ENCODE results near the gene TNRC6B.
"Not testable (repeated sequence)": the region's sequence is repeated elsewhere in the genome, so short reads cannot be mapped to it uniquely, and the experiment has no call there.

The TNRC6B gene

DNA sequence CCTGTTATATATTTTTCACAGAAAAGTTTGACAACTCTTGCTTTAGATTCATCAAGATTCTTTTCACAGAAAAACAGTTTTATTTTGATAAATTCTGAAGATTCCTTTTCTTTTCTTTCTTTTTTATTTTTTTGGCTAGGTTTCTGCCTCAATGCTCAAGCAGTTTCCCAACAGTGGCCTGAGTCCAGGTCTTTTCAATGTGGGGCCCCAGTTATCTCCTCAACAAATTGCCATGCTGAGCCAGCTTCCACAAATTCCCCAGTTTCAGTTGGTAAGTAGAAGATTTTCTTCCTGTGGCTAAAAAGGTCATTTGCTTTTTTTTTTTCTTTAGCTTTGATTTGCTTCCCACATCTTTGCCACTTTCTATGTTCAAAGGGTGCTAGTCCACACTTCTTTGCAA, 122.6 kb downstream of the TNRC6B start:
- no peak for DNase-seq

DNA sequence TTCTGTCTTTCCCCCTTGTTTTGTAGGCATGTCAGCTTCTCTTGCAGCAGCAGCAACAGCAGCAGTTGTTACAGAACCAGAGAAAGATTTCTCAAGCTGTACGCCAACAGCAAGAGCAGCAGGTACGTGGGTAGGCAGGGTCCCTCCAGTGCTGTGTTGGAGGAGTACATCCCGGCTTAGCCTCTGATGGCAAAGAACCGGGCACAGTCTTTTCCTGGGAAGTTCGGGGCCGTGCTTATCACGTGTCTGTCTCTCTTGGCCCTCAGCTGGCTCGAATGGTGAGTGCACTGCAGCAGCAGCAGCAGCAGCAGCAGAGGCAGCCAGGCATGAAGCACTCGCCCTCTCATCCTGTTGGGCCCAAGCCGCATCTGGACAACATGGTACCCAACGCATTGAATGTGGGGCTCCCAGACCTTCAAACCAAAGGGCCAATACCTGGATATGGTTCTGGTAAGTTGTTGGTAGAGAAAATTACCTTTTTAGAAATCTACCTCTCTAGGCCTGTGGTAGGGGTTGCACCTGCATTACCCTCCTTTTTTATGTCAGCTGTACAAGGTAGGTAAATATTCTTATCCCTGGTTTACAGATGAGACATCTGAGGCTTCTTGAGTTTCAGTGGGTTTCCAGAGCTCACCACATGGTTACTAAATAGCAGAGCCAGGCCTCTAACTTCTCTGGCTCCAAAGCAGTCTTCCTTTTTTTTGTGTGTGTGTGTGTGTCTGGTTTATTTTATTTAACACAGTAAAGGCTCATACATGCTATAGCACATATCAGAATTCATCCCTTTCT, 123.4 kb downstream of the TNRC6B start:
- DNase-seq: no peak

DNA sequence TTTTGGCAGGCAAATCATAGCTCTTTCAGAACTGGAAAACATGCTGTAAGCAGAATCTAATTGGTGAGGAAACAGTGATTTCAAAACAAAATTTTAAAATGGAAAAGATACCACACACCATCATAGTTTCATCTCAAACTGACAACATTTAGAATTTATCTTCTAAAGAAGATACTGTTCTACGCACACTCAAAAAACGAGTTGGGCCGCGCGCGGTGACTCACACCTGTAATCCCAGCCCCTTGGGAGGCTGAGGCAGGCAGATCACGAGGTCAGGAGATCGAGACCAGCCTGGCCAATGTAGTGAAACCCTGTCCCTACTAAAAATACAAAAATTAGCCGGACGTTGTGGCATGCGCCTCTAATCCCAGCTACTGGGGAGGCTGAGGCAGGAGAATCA, 124.4 kb downstream of the TNRC6B start:
- DNase-seq: no peak

DNA sequence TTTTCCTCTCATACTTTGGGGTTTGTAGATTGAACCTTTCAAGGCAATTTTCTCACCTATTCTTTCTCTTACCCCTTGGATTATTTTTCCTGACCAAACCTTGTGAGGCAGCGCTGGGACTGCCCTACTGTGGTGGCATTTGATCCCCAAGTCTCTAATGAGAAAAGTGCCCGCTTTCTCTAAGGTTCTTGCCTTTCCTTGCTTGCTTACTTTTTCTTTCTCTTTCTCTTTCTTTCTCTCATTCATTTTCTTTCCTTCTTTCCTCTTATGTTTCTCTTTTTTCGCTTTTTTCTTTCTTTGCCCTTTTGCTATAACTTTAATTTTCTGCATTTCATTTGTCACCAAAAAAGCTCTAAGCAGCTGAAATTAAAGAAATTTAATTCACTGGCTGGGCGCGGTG, 127.9 kb downstream of the TNRC6B start:
- no peak for DNase-seq

DNA sequence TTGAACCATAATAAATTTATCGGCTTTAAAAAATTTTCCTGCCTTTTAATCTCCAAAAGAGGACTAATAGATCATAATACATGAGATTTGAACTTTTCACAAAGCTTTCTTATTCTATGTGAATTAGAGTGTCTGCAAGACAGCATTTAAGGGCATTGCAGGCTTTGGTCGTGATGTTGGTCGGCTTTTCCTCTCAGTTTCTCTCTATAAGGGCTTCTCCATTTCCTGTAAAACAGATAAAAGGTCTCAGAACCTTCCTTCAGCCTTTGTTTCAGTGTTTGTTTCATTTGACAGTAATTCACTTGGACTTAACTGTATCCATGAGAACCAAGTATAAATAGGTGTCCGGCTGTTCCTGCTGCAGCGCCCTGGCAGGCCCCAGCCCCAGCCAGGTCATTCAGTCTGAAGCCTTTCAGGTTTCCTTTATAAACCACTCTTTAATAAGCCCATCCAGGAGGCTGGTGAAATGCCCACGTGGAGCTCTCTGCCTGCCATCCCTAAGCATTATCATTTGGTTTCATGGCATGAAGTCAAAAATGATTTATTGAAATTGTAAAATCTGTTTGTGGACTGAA, 131.4 kb downstream of the TNRC6B start:
- DNase-seq: peak in 1 of 2 donors; percentile 24

DNA sequence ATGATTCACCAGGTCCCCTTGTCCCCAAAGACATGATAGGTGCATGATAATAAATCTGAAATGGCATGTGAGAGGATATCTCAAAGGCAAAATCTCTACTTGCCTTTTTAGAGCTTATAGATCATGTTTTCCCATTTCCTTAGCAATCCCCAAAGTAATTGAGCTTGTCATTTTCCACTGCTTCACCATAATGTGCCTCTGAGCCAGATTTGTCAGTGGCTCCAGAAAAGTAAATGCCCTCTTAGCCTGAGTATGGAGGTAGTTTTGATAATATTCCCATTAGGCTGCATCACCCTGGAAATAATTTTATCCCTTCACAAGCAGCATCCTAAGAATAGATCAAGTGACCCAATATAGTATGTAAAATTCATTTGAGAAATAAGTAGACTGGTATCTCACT, 131.9 kb downstream of the TNRC6B start:
- DNase-seq: no peak

DNA sequence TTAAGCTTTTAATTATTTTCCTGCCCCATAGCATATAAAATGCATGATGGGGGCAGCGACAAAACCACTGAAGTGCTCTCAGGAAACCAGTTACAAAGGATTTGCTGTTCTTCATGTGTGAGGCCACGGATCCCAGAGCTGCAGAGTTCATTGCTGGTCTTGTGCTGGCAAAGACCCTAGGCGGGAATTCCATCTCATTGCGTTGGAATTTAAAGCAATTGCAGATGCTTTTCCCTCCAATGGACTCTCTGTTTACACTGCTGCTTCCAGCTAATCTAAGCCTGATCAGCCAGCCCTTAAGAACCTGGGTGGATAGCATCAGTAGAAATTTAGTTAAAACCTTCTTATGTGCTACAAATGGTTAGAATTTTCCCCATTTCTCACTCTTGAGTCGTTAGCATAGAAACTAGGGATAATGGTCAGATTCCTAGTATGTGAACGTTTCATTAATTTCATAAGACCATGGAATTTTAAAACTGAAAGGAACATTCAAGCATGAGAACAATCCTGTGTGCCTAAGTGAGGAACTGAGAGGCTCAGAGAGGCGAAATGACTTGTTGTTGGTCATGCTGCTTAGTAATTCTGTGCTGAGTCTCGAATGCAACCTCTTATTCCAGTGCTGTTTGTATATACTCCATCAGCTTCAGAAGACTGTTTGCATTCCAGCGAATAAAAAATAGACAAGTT, 132.5 kb downstream of the TNRC6B start:
- no peak for DNase-seq

DNA sequence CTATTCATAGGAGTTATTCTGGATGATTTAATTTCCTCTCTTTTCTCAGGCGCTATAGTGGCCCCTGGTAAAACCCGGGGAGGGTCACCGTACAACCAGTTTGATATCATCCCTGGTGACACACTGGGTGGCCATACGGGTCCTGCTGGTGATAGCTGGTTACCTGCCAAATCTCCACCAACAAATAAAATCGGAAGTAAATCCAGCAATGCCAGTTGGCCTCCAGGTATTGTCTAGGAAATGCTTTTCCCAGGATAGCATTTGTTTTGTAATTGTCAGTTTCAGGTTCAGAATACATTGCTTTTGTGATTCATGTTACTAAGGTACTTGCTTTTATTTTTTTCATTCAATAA, 133.0 kb downstream of the TNRC6B start:
- no peak for DNase-seq

DNA sequence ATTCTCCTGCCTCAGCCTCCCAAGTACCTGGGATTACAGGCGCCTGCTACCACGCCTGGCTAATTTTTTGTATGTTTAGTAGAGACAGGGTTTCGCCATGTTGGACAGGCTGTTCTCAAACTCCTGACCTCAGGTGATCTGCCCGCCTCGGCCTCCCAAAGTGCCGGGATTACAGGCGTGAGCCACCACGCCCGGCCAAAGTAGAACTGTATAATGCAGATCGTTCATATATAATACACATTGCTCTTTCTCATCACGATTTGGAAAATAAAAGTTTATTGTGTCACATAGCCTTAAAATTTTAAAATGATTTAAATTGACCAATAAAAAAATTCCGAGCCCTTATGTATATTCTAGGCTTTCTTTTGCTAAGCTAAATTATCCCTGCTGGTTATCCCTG, 133.9 kb downstream of the TNRC6B start:
- not testable (repeated sequence) for DNase-seq

DNA sequence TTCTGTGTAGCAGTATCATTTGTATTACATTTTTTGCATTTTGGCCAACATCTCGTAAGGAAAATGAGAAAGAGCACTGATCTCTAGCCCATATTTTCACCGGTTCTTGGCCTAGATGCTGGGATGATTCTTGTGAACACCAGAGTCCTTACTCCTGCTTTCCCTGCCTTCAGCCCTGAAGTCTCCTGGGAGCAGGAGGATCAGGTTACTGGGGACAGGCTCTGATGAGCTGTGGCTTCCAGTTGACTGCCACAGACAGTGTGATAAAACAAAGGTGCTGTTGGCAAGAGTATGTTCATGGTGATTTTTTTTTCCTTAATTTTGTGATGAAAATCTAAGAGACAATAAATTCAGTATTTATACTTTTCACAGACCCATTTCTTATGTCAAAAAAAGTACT, 134.3 kb downstream of the TNRC6B start:
- no peak for DNase-seq

DNA sequence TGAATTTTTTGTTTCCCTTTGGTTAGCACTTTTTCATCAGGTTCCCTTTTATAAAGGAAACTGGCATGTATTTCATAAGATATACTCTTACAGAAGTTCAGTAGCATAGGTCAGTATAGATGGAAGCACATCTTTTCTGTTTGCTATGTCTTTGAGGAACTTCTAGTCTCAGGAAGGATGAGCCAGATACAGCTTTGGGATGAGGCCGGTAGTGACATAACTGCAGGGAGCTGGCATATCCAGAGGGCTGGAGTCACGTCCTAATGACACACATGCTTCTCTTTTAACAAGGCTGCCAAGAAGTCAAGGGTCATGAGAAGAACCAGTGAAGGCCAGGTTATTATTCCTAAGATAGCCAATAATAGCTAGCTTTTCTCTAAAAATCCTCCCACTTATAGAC, 135.3 kb downstream of the TNRC6B start:
- no peak for DNase-seq

DNA sequence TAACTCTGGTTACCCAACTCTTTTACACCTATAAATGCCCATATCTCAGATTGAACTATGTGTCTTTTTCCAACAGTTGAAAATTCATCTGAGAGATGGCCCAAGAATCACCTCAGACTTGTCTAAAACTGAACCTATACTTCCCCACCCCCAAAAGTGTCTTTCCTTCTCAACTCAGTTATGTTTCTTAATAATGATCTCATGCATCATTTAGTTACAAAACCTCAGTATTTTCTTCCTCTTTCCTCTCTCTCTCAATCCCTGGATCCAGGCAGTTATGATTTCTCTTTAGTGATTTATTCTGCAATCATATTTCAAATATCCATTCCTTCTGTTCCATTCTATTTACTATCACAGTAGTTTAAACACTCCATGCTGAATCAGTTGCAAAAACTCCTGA, 136.3 kb downstream of the TNRC6B start:
- no peak for DNase-seq

DNA sequence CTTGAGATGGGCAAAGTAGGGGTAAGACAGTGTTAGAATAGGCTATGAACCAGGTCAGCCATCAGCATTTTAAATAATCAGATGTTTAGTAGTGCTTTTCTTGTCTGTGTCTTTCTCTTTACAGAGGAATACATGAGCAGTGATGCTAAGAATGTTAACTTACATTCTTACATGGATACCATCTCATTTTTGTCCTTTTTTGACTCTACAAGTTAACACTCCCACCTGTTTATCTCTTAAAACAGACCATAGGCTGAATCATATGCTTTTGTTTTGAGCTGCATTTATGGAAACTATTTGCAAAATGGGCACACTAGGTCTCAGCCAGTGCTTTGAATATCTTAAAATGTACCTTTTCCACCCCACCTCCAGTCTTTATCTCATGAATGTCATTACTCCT, 143.0 kb downstream of the TNRC6B start:
- no peak for DNase-seq

DNA sequence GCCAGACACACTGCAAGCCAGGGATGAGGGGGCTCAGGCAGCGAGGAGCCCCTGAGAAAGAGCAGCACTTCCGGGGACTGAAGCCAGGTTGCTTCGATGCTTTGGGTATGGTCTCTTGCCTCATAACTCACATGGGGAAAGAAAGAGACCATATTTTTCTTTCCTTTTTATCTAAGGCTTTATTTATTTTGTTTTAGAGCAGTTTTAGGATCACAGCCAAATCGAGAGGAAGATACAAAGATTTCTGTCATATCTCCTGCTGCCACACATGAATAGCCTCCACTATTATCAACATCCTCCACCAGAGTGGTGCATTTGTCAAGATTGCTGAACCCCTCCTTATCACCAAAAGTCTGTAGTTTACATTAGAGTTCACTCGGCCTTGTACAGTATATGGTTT, 144.3 kb downstream of the TNRC6B start:
- DNase-seq: no peak

DNA sequence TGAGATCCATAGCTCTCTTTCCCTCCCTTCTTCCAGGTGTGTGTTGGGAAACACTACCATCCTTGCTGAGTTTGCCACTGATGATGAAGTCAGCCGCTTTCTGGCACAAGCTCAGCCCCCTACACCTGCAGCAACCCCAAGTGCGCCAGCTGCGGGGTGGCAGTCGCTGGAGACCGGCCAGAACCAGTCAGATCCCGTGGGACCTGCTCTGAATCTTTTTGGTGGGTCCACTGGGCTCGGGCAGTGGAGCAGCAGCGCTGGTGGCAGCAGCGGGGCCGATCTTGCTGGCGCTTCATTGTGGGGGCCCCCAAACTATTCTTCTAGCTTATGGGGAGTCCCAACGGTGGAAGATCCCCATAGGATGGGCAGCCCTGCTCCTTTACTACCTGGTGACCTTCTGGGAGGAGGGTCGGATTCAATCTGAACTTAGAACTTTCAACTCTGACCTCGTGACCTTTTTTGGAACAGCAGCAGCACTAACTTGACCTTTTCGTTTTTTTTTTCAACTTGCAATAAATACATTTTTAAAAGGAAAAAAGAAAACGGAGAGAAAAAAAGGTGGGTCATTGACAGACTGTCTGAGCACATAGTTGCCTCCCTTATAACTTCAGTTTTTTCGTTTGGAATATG, 145.2 kb downstream of the TNRC6B start:
- no peak for DNase-seq

DNA sequence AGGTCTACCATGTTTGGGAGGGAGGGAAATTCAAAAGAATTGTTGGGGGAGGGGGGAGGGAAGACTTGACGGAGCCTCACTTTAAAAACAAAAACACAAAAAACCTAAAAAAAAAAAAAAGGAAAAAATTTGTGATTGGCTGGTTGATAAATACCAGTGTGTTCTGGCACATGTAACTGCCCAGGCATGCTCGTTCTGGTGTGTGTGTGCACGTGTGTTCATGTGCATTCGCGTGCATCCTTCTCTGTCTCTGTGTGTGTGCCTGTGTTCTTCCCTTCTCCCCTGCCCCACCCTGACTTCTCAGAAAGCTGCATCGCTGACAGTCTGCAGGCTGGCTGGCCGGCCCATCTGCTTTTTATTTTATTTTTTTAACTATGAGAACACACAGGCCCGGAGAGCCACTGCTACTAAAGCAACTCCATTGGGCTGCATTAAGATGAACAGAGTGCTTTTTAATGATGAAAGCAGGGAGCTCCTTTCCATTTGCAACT, 146.0 kb downstream of the TNRC6B start:
- peak; percentile 39 to 68 for DNase-seq

DNA sequence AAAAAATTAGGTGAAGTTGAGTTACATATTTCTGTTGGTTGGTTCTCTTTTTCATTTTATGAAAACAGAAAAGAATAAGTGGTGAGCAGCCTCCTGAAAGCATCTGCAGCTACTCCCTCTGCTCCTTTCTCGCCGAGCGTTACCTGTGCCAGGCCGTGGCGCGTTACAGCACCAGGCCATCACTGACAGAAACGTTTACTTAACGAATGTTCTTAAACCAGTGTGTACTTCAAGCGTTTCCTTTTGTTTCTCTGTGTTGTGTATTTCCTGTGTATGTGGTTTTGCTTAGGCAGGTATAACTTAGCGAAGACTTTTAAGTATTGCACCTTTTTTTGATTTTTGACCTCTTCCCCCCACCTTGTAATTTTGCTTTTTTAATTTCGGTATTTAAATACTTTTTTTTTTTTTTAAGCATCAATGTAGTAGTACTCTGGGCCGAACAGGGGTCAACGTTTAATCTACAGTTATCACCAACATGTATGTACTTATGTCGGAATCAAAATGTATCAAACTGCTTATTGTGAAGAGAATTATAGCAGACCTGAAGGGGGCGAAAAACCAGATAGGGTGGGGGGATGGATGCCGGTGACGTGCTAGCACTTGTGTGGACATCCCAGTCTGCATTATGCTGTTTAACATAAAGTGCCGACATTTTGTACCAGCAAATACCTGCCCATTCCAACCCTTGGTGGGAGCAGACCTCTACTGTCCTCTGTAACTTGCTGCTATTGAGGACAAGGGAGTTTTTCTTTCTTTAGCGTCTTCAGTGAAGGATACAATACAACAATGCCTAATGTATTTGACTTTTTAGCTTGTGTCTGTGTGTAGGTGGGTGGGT, 147.0 kb downstream of the TNRC6B start:
- peak; percentile 43 to 75 for DNase-seq

DNA sequence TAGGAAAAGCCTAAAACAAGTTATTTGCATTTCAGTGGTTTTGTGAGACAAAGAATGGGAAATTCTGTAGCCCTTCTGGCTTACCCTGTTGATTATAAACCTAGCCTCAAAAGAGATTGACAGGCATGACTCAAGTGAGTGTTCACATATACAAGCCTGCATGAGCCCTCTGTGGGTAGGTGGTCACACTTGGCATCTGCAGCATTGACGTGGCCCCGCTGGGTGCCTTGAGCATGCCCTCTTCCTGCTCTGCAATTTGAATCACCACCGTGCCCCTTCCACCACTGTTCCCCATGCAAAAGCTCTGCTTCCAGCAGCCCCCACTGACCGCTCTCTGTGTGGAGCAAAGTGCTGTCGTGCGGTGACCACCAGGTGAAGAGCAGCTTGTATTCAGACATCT, 147.6 kb downstream of the TNRC6B start:
- peak; percentile 20 to 42 for DNase-seq

DNA sequence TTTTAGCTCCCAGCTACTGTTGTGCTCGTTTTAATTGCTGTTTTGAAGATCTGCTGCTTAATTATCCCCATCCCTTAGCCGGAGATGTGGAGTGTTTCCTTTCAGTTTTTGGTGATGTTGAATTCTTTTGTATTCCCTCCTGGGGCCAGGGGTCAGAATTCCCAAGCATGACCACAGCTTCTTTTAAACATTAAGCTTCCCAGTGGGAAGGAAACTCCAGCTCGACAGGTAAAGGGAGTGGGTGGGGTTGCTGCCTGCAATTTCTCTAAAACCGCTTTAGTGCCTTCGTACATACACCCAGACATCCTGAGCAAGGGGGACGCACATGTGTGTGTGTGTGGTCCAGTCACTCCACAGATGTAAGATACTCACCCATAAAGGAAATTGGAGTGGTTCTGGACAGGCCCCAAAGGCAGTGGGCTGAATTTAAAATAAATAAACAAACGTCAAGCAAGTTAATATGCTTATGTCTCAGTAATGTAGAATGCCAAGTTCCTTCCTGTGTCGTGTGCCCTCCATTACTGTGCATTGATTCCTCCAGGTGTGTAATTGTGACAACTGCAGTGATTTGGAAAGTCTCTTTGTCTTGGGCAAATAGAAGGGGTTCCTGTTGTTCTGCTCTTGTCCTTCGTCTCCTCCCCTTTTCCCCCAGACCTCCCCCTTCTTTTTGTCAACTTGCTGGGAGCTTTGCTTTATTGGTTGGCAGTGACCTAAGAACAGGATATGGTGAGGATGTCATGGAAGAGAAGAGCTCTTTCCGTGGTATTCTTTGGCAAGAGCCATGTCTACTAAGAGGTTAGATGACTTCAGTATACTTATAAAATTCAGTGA, 149.4 kb downstream of the TNRC6B start:
- DNase-seq: peak in 1 of 2 donors; percentile 48

DNA sequence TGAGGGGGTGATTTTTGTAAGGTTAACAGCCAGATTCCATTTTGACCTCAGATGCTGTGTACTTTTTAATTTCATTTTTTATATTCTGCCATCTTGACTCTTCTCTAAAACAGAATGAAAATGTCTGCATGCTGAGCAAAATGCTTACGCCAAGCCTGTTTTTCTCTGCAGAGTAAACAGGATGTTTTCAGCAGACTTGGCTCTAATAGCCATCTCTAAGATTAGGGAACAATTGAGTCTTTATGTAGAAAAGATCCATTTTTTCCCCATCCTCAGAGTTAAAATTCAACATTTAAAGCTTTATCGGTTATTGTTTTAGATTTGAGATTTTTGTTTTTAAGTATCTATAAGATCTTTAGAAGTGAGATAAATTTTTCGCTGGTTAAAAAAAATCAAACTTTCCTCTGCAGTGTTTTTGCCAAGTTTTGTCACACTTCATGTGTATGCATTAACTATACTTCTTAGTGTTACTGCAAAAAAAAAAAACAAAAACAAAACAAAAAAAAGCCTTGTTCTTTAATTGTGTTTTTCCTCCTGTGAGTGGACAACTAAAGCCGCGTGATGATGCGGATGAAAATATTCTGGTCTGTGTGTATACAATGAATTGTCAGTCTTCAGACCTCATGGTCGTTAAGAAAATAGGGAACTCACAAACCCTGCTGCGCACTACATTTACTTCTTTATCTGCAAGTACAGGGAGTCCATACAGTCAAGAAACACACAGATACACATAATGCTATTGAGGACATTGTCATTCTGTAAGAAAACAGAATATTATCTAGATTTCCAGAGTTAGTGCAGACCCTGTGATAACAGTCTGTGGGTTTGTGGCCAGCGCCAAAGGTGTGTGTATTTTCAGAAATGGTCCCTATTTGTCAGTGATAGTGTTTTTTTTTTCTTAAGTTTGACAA, 151.1 kb downstream of the TNRC6B start:
- DNase-seq: no peak

DNA sequence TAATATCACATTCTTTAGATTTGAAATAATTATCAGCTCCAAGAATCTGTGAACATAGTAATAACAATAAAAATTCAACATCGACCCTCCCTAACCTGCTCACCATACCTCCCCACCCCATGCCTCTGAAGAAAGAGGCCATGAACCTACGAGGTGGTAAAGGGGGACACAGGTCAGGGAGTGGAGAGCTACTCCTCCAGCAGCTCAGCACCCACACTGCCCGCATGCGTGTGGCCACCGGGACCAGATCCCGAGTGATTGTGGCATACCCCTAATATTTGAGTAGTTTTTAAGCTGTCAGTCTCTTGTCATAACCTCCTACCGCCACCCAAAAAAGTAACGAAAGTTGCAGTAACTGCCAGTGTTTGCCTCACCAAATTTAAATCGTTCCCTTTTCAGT, 151.7 kb downstream of the TNRC6B start:
- no peak for DNase-seq
